ENCODE measurements around the gene RFNG.
"Not testable (repeated sequence)": the region's sequence is repeated elsewhere in the genome, so short reads cannot be mapped to it uniquely, and the experiment has no call there.

RFNG gene

DNA sequence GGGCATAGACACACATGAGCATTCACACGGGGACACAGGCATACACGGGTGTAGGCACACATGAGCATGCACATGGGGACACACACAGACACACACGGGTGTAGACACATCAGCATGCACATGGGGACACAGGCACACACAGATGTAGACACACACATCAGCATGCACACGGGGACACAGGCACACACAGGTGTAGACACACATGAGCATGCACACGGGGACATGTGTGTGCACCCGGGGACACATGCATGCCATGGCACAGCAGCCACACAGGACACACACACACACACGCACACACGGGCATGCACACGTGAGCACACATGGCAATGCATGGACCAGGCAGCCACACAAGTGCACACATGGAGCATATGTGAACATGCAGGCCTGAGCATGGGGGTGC lies 9.0 kb downstream of the RFNG start:
- no peak for DNase-seq (ENCODE audit: low spot score)

DNA sequence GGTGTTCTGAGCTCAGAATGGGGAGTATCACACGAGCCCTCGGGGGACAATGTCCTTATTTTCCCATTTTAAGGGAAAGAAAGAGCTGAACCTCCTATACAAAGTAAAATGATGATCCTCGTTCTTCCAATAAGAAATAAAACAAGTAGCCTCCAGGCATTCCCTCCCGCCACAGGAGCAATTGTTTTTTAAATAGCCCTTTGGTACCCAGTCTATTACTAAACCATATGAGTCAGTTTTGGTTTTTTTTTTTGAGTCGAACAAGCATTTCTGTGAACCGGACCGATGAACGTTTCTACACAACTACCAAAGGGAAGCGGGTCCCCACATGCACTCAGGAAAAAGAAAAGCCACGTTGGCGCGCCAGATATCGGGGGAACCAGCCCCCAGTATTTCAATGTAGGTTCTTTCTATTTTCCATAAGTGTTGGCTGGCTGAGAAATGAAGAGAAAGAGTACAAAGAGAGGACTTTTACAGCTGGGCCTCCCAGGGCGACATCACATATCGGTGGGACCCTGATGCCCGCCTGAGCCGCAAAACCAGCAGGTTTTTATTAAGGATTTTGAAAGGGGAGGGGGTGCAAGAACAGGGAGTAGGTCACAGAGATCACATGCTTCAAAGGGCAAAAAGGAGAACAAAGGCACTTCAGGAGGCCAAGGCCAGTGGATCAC lies 10.3 kb downstream of the RFNG start:
- DNase-seq (ENCODE audit: low spot score): no peak

DNA sequence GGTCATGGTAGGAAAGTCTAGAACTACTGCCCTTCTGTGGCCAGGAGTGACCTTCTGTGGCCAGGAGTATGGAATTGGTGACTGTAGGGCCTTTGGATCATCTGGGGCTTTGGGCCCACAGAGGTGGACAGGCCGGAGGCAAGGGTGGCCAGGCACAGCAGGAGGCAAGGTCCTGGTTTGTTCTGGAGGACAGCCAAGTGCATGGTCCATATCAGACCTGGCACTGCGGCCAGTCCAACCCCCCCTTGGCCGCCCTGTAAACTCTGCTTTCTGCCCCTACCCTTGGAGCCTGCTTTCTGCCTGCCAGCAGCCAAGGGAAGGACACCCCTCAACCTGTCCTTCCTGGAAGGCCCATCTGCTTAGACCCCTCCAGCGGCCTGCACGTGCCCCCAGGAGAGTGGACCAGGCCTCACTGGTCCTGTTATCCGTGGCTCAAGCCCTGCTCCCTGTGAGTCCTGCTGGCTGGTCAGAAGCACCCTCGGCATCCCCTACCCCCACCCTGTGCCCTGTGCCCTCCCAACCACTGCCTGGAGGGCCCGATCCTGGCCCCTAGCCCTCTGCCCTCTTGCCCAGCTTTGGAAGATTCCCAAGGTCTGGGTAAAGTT lies 11.8 kb downstream of the RFNG start:
- no peak for DNase-seq (ENCODE audit: low spot score)

DNA sequence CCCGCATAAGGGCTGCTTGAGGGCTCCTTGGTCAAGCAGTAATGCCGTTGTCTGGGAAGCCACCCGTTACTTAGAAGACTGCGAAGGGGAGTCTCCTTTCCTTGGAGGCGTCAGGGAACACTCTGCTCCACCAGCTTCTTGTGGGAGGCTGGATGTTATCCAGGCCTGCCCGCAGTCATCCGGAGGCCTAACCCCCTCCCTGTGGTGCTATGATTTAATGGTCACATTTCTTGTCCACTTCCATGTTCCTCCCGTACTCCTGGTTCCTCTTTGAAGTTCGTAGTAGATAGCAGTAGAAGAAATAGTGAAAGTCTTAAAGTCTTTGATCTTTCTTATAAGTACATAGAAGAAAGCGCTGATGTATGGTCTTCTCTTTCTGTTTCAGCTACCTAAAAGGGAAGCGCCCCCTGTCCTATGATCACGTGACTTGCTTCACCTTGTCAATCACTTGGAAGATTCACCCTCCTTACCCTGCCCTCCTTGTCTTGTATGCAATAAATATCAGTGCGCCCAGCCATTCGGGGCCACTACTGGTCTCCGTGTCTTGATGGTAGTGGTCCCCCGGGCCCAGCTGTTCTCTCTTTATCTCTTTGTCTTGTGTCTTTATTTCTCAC lies 12.7 kb downstream of the RFNG start:
- DNase-seq (ENCODE audit: low spot score): not testable (repeated sequence)

DNA sequence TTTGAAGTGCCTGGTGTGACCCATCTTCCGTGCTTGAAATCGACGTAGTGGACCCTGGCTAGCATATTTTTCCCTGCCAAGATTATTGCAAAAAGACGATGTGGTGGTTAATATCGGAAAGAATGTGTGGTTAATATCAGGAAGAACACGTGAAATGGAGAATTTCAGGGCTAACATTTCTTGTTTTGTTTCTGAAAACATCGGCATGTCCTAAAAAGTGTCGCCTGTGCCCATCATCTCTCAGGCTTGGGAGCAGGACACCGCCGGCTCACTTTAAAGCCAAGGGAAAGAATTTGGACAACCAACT lies 13.8 kb downstream of the RFNG start:
- no peak for DNase-seq (ENCODE audit: low spot score)

DNA sequence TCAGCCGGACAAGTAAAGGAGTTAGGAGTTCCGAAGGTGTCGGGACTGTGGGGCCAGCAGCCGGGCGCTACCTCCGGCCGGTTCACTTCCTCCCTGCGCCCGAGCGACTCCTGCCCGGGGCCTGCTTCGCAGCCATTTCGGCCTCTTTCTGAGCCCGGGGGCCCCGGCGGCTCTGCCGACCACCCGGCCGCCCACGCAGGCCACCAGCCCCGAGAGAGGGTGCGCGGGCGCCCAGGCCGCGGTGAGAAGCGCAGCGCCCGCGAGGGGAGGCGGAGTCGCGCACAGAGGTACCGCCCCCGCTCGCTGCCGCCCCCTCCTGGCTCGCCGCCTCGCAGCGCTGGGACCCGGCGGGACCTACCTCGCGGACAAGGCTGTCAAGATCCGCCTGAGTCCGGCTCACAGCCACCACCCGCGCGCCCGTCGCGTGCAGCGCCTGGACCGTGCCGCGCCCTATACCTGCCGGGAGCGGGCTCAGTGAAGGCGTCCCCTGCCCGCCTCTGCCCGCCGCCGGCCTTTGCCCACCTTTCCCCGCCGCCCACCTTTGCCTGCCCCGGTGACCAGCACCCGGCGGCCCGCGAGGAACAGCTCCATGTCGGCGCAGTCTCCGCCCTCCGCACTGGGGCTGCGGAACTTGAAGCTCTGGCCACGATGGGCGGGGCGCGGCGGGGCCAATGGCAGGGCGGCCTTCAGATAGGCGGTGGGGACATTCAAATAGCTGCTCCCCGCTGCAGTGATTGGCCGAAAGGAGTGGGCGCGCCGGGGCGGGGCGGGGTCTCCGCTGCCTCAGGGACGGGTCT lies 14.3 kb downstream of the RFNG start, which contains the start of gene DCXR:
DCXR (minus strand) TSS at position 606 of the 797 bp plus-strand sequence; CDS start at position 591, 15 bp downstream.
- DNase-seq (ENCODE audit: low spot score): peak; percentile 97

DNA sequence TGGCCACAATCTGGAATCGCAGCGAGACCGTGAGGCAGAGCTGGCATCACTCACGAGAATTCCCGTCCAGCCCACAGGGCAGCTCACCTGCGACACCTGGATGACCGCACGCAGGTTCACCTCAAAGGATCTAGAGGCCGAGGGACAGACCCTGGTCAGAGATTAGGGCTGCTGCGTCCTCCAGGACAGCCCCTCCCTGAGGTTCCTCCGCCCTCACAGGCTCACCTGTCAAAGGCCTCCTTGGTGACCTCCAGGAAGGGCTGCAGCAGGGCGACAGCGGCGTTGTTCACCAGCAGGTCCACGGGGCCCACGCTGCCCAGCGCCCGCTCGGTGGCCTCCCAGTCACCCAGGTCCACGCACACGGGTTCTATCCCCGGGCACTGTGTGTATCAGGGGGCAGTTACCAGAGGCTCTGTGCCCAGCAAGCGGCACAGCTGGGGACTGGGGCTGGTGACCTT lies 14.9 kb downstream of the RFNG start:
- DNase-seq (ENCODE audit: low spot score): no peak

DNA sequence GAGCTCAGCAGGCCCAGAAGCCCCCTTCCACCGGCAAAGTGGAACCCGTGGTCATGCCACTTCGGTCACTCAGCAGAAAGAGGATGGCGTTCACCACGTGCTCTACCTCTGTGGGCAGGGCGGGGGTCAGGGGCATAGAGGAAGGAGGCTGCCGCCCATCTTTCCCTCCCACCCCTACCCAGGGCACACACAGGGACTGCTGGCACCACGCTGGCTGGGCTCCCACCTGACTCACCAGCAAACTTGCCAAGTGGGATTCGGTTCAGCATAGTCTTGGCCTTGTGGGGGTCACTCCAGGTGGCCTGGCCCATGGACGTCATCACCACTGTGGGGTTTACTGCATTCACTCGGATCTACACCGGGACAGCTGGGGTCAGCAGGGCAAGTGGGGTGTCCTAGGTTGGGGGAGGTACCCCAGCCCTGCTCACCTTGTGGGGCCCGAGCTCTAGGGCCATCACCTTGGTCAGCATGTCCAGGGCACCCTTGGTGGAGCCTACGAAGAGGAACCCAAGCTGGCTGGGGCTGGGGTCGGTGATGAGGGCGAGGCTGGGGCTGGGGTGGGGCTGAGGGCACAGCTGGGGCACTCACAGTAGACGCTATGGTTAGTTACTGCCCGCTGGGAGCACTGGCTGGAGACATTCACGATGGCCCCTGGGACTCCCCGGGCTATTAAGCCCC lies 15.5 kb downstream of the RFNG start:
- no peak for DNase-seq (ENCODE audit: low spot score)

DNA sequence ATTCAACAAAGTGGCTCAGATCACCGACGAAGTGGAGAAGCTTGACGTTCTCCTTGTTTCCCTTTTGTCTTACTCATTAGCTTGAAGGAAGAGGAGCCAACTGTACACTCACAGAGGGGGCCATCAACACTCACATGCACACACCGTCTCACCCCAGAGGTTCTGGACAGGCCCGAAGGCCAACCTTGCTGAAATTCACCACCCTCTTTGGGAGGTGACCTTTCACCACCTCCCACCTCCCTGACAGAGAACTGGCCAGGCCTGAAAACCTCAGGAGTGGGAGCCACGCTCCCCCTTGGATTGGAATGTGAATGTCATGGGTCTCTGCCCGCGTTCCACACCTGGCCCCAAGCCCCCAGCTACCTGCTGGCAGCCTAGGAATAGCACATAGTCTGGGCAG lies 16.1 kb downstream of the RFNG start:
- DNase-seq (ENCODE audit: low spot score): no peak

DNA sequence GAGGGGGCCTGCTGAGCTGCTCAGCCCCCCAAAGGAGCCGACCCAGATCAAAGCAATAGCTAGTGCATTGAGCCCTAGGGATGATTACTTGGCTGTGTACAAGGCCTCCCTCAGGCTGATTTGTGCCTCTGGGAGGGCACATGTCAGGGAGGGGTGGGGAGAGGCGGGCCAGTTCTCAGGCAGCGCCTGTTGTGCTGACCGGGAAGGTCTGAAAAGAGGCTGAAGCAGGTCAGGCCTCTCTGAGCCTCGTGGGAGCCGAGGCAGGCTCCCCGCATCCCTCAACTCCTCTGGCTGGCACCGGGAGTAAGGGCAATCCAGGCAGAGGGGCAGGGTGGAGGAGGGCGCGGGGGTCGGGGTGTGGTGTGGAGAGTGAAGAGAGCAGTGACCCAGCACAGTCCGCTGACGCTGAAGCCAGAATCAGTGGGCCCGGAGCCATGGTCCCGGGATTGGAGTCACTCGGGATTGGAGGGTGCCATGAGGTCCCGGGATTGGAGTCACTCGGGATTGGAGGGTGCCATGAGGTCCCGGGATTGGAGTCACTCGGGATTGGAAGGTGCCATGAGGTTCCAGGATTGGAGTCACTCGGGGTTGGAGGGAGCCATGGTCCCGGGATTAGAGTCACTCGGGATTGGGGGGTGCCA lies 17.1 kb downstream of the RFNG start:
- DNase-seq (ENCODE audit: low spot score): no peak

DNA sequence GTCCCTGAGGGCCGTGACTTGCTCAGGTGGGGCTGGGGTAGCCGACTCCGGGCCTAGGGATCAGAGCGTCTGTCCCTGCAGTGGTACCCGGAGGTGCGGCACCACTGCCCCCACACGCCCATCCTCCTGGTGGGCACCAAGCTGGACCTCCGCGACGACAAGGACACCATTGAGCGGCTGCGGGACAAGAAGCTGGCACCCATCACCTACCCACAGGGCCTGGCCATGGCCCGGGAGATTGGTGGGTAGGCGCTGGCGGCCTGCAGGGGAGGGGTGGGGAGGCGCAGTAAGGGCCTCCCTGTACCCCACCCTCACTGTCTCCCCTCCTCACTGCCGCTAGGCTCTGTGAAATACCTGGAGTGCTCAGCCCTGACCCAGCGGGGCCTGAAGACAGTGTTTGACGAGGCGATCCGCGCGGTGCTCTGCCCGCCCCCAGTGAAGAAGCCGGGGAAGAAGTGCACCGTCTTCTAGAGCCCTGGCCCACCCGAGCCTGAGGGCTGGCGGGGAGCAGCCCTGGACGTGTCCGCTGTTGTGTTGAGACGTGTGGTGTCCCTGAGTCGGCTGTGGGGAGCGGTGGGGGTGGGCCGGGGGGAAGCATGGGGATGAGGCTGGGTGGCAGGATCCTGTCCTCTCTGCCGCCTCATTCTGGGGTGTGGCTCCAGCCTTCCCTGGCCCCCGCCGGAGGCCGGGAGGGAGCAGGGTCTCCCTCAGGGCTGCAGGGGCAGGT lies 18.1 kb downstream of the RFNG start:
- DNase-seq (ENCODE audit: low spot score): no peak

DNA sequence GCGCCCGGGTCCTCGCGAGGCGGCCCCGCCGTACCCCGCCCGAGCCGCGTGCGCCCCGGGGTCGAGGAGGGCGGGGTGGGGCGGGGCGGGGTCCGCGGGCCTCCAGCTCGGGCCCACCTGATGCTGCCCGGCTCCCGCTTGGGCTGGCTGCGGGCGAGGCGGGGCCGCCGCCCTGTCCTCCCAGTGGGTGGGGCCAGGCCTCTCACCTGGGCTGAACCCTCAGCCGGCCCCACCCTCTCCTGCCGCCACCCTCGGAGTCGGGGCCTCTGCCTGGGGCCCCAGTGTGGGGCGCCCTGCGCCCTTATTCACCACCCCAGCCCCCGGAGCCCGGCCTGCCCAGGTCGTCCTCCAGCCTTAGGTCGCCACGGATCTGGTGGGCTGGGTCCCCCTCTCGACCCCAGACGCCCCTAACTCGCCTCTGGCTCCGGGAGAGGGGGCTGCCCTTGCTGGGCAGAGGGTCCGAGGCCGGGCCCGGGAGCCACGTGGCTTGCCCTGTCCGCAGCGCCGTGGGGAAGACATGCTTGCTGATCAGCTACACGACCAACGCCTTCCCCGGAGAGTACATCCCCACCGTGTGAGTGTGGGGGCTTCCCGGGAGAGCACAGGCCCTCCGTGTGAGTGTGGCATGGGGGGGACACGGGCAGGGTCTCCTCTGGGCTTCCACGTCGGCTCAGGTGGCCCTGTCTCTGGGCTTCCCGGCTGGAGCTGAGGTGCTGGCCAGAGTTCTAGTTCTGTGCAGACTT lies 19.6 kb downstream of the RFNG start:
- DNase-seq (ENCODE audit: low spot score): no peak

DNA sequence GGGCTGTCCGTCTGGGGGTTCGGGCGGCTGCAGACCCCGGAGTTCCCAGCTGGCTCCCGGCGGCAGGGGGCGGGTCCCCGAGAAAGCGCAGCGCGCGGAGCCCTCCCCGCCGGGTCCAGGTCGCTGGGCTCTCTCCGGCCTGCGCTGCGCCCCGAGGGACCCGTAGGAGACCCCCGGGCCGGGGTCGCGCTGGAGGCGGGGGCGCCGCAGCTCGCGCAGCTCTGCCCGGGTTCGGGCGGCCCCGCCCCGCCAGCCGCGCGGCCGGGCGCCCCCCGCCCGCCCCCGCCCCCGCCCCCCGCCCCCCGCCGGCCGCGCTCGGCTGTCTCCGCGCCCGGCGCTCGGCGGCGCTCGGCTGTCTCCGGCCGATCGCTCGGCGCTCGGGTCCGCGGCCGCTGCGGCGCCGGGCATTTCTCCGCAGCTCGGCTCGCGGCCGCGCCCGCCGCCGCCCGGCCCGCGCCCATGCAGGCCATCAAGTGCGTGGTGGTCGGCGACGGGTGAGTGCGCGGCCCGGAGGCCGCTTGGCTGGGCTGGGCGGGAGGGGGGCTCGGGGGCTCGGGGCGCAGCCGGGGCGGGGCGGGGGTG lies 20.2 kb downstream of the RFNG start, which contains the start of gene RAC3:
RAC3 (plus strand) TSS at position 376 of the 582 bp plus-strand sequence; CDS start at position 460, 84 bp downstream.
- no peak for DNase-seq (ENCODE audit: low spot score)

DNA sequence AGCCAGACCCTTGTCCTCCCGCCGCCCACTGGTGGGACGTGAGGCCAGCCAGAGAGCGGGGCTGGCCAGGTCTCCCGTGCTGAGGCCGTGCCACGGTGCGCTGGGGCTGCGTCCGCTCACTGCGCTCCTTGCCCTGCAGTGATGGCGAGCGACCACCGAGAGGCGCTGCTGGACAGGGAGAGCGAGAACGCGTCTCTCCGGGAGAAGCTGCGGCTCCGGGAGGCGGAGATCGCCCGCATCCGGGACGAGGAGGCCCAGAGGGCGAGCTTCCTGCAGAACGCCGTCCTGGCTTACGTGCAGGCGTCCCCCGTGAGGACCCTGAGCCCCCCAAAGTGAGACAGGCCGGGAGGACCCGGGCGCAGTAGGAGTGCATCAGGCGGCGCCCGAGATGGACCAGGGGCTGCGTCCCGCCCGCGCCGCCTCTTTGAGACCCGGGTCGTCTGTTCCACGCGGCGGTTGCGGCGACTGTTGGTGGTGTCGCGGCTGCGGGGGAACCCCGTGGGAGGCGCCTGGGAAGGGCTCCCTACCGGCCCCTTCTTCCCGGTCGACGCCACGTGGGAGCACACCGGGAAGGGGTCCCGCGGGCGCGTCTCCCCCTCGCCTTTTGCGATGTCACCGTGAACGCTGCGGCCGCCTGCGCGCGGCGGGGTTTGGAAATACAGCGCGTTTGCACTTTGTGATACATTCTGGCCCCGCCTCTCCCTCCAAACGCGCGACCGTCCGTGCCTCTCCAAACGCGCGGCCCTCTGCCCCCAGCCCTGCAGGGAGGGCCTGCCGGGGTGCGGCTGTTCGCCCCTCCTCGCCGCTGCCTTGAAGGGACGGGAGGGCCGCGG lies 20.9 kb downstream of the RFNG start:
- no peak for DNase-seq (ENCODE audit: low spot score)

DNA sequence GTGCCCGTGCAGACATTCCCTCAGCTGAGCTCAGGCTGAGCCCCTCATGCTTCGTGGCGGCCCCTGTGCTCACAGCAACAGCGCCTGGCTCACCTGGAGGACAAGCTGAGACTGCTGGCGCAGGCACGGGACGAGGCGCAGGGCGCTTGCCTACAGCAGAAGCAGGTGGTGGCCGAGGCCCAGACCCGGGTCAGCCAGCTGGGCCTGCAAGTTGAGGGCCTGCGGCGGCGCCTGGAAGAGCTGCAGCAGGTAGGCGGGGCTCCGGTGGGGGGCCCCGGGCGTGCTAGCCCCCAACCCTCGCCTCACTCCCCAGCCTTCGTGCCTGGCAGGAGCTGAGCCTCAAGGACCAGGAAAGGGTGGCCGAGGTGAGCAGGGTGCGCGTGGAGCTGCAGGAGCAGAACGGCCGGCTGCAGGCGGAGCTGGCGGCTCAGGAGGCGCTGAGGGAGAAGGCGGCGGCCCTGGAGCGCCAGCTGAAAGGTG lies 21.6 kb downstream of the RFNG start:
- DNase-seq (ENCODE audit: low spot score): no peak

DNA sequence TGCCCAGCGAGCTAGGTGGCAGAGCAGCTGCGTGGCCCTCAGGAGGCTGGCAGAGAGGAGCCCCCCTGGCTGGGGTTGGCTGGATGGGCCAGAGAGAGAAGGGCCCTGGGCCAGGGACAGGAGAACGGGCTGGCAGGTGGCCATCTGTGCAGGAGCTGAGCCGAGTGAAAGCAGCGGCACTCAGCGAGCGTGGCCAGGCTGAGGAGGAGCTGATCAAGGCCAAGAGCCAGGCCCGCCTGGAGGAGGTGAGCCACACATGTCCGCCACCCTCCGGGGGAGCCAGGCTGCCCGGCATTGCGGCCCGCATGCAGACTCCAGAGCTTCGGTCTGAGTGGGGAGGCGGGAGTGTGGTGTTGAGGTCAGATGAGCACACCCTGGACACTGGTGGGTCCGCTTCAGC lies 22.2 kb downstream of the RFNG start:
- no peak for DNase-seq (ENCODE audit: low spot score)

DNA sequence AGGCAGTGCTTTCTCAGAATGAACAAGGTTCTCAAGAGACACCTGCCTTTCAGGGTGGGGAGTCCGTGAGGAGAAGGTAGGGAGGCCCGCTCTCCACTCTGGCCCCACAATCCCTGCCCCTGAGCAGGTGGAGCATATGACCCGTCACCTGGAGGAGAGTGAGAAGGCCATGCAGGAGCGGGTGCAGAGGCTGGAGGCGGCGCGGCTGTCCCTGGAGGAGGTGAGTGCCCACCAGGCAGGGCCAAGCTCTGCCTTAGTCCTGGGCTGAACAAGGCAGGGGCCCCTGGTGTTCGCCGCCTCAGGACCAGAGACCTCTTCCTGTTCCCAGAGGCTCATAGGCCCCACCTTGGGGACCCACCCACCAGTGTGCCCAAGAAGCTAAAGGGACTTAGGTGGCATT lies 22.6 kb downstream of the RFNG start:
- DNase-seq (ENCODE audit: low spot score): no peak

DNA sequence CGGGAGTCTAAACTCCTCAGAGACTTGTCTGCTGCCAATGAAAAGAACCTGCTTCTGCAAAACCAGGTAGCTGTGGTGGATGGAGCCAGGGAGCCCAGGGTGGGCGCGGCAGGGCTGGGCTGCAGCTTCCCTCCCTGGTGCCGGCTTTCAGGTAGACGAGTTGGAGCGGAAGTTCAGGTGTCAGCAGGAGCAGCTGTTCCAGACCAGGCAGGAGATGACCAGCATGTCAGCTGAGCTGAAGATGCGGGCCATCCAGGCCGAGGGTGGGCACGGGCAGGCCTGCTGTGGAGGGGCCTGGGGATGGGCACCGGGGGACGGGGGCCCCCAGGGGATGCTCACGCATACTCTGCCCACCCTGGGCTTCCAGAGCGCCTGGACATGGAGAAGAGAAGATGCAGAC lies 23.4 kb downstream of the RFNG start:
- no peak for DNase-seq (ENCODE audit: low spot score)
